GM12875 (cell line): Measurements from ENCODE around the gene HAPSTR1.

Experiments used
- H3K4me3 ChIP-seq: one replicate; pipeline ENCODE4 v1.5.1; 2011; ENCODE audit warnings: low read depth, low read length, control low read depth
- CTCF ChIP-seq: IDR thresholded peaks from 2 replicates; pipeline ENCODE4 v1.5.1; 2011; ENCODE audit warnings: low read depth, mild to moderate bottlenecking, control low read depth, inconsistent platforms, low read length, moderate library complexity, borderline replicate concordance; ENCODE audit not compliant: insufficient read depth

Gene HAPSTR1

DNA sequence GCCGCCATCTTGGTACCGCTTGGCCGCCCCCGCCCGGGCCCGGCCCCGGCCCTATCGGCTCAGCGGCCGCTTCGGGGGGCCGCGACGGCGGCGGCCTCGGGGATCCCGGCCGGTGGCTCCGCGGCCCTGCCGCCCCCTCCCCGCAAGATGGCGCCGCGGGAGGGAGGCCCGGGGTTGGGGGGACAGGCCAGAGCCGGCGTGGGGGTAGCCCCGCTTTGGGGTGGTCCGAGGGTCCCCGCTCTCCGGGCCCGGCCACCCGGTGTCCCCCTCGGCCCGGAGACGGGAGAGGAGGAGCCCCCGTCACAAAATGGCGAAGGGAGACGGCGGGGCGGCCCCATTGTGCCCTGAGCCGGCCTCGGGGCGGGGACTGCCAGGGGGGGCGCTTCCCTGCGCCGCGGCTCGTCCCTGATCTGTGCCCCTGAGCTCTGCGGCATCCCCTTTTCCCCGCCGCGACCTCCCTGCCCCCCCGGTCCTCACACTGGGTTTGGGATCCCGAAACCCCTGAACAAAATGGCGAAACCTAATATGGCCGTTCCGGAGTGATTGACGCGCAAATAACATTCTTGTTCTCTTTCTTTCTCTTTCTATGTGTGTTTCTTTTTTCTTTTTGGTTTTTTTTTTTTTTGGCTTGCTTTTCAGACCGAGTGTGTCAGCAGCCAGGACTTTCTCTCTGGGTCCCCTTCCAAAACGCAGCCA is 986 bp downstream of the HAPSTR1 start:
- peak overlapping the region; percentile 84 for H3K4me3 ChIP-seq
- peak; percentile 20; the same call in 1 of the 2 replicates for TF ChIP-seq CTCF

GRCh38 chr16:9092978-9093344 is 1.5 kb downstream of the HAPSTR1 start:
- TF ChIP-seq CTCF, result no peak
- H3K4me3 ChIP-seq, result peak overlapping the region; percentile 84

- TF ChIP-seq CTCF, result no peak
- H3K4me3 ChIP-seq, result peak overlapping the region; percentile 2
Measured at GRCh38 chr16:9094011-9094846, 2.8 kb downstream of the HAPSTR1 start.

DNA sequence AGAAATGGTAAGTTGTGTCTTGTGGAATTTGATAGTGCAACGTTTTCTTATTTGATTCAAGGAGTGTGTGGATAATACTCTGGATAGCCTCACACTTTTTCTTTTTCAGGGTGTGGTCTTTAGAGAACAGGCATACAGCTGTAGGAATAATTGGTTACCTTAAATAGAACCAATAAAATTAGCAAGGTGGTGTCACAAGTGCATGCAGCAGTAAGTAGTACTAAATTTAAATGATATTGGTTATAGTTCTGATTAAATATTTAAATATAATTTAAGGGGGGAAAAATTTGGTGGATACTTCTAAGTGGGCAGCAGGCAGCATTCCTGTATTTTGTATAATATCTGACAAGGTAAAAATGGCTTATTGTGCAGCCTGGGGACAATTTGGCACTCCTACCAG is 3.7 kb downstream of the HAPSTR1 start:
- no peak overlapping the region for H3K4me3 ChIP-seq
- no peak for TF ChIP-seq CTCF

DNA sequence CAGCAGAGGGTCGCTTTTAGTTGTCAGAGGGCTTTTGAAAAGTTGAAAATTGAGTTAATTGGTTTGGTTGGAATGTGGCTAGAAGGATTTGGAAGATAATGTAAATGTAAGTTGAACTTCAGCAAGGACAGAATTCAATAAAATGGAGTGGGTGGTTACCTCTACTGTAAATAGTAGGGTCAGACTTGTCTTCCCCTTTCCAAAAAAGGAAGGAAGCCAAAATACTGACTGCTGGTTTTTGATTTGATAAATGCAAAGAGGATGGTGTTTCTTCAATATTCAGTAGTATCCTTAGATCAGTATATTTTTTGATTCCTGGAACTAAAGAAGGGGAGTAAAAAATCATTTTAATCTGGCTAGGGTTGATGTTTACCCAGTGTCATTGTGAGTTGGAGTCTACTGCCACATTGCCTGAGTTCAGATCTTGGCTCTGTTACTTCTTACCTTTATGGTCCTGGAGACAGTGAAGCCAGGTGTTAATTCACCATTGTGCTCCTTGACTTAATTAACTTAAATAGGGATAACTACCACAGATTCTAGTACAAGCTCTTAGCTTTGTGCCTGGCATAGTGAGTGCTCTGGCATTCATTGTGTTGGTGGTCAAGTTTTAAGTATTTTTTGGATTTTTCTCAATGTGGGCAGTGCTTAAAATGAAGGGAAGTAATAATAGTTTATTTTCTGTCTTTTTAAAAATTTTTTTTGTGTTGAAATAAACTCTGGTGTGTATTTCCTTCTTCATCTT is 4.4 kb downstream of the HAPSTR1 start:
- no peak overlapping the region for H3K4me3 ChIP-seq
- no peak for TF ChIP-seq CTCF

DNA sequence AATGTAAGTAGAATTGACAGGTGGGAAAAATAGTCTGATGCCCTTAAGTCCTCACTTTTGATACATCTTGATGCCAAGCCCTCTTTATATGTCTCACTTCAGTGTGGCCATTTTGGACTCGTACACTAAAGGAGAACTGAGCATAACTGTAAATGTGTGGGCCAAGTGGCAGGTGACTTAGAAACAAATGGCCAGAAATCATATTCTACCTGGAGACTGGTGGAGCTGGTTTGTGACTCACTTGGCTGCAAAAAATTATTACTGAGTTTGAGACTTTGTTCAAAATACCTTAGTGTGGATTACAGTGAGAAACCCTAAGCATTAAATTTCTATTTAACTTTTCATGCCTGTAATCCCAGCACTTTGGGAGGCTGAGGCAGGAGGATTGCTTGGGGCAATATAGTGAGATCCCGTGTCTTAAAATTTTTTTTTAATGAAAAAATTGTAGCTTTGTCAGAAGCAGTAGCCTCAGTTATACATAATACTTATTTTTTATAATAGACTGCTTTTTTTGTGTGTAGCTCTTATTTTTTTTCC is 5.0 kb downstream of the HAPSTR1 start:
- TF ChIP-seq CTCF, result no peak
- H3K4me3 ChIP-seq, result no peak overlapping the region
